Neural crest cell (in vitro differentiated cells): Measurements from ENCODE around the gene CLEC16A. TPM values are rescaled to one million over a fixed set of nuclear protein-coding genes. Genes with fewer than 3 reads are reported as not detected.

ENCODE experiments used
- DNase-seq: peaks from one replicate; pipeline ENCODE4 v3.0.0; 2021; ENCODE audit warnings: low read depth, mixed read lengths, low spot score
- H3K27ac Mint-ChIP-seq: one replicate; pipeline ENCODE4 v1.8.0; 2021; ENCODE audit warnings: mild to moderate bottlenecking, mixed read lengths; ENCODE audit not compliant: unreplicated experiment
- H3K27me3 Mint-ChIP-seq: 2 replicates; pipeline ENCODE4 v1.8.0; 2021; ENCODE audit warnings: low read depth, mild to moderate bottlenecking, mixed read lengths
- H3K36me3 Mint-ChIP-seq: 2 replicates; pipeline ENCODE4 v1.8.0; 2021; ENCODE audit warnings: low read depth, mild to moderate bottlenecking, mixed read lengths
- H3K4me1 Mint-ChIP-seq: 2 replicates; pipeline ENCODE4 v1.8.0; 2021; ENCODE audit warnings: mixed read lengths
- H3K4me3 Mint-ChIP-seq: one replicate; pipeline ENCODE4 v1.8.0; 2021; ENCODE audit warnings: mild to moderate bottlenecking, mixed read lengths
- H3K9me3 Mint-ChIP-seq: 2 replicates; pipeline ENCODE4 v1.8.0; 2021; ENCODE audit warnings: mixed read lengths
- CTCF ChIP-seq: fragments of 200-600 bp; sonication (generic); conservative IDR thresholded peaks from 2 replicates; pipeline ENCODE4 v1.5.0; 2021; ENCODE audit warnings: antibody characterized with exemption, mild to moderate bottlenecking
- total RNA-seq: library from RNA; stranded (reverse); gene quantifications from 2 replicates; pipeline ENCODE4 v1.2.1, GENCODE V29; 2021

The CLEC16A gene
- total RNA-seq, 1 donor from 2014 or later, result 21.3 TPM

GRCh38 chr16:11094857-11095565 is 150.6 kb downstream of the CLEC16A start:
- Mint-ChIP-seq H3K27ac (peak overlapping the region; percentile 2), H3K4me1 (peaks cover 32% of the 10 kb centered on the region), H3K36me3 (no peaks in the 10 kb centered on the region), H3K4me3 (no peak overlapping the region), H3K9me3 (no peaks in the 10 kb centered on the region), H3K27me3 (no peaks in the 10 kb centered on the region)
- no peak for DNase-seq
- TF ChIP-seq CTCF, result no peak

GRCh38 chr16:11095935-11096334 is 151.6 kb downstream of the CLEC16A start:
- Mint-ChIP-seq H3K27me3 (no peaks in the 10 kb centered on the region), H3K9me3 (no peaks in the 10 kb centered on the region), H3K36me3 (no peaks in the 10 kb centered on the region), H3K4me1 (peaks cover 41% of the 10 kb centered on the region), H3K27ac (no peak overlapping the region), H3K4me3 (no peak overlapping the region)
- TF ChIP-seq CTCF, result no peak
- DNase-seq, result no peak

GRCh38 chr16:11097094-11097786 is 152.9 kb downstream of the CLEC16A start:
- no peak for TF ChIP-seq CTCF
- no peak overlapping the region for H3K27ac Mint-ChIP-seq
- no peaks in the 10 kb centered on the region for H3K9me3 Mint-ChIP-seq
- H3K36me3 Mint-ChIP-seq, result no peaks in the 10 kb centered on the region
- H3K27me3 Mint-ChIP-seq, result no peaks in the 10 kb centered on the region
- no peak for DNase-seq
- peaks cover 49% of the 10 kb centered on the region for H3K4me1 Mint-ChIP-seq
- no peak overlapping the region for H3K4me3 Mint-ChIP-seq

- H3K9me3 Mint-ChIP-seq, result no peaks in the 10 kb centered on the region
- H3K27ac Mint-ChIP-seq, result no peak overlapping the region
- TF ChIP-seq CTCF, result no peak
- no peak overlapping the region for H3K4me3 Mint-ChIP-seq
- no peak for DNase-seq
- H3K27me3 Mint-ChIP-seq, result no peaks in the 10 kb centered on the region
- peaks cover 49% of the 10 kb centered on the region for H3K4me1 Mint-ChIP-seq
- H3K36me3 Mint-ChIP-seq, result no peaks in the 10 kb centered on the region
These were observed 153.4 kb downstream of the CLEC16A start for GRCh38 chr16:11097787-11098167.

- H3K36me3 Mint-ChIP-seq, result no peaks in the 10 kb centered on the region
- peaks cover 42% of the 10 kb centered on the region for H3K4me1 Mint-ChIP-seq
- no peaks in the 10 kb centered on the region for H3K27me3 Mint-ChIP-seq
- no peak for DNase-seq
- no peaks in the 10 kb centered on the region for H3K9me3 Mint-ChIP-seq
- H3K4me3 Mint-ChIP-seq, result no peak overlapping the region
- TF ChIP-seq CTCF, result no peak
- H3K27ac Mint-ChIP-seq, result peak overlapping the region; percentile 64
These were observed 154.4 kb downstream of the CLEC16A start for GRCh38 chr16:11098601-11099390.
